ENCODE measurements around the gene RAB3GAP2. TPM values are rescaled to one million over a fixed set of nuclear protein-coding genes. Genes with fewer than 3 reads are reported as not detected.
"Not testable (repeated sequence)": the region's sequence is repeated elsewhere in the genome, so short reads cannot be mapped to it uniquely, and the experiment has no call there.

RAB3GAP2 gene
- total RNA-seq, 1 donor from 2014 or later, result 107 TPM

DNA sequence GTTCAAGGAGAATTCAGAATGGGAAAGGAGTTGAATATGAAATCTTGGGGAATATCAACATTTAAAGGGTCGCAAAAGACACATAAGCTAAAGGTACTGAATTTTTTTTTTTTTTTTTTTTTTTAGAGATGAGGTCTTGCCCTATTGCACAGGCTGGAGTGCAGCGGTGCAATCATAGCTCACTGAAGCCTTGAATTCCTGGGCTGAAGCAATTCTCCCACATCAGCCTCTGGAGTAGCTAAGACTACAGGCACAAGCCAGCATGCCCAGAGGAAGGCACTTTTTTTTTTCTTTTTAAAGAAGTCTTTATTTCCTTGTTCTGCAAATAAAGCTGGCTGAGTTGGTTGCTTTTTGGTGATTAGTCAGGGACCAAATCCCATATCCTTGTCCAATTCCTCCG lies 44.1 kb upstream of the RAB3GAP2 start:
- POLR2A ChIA-PET, result no interaction called here
- Mint-ChIP-seq H3K27me3 (peaks cover 2% of the 10 kb centered on the region), H3K9me3 (no peaks in the 10 kb centered on the region), H3K4me3 (no peak overlapping the region), H3K4me1 (no peaks in the 10 kb centered on the region), H3K36me3 (ENCODE audit: low read depth) (no peaks in the 10 kb centered on the region), H3K27ac (no peak overlapping the region)
- CTCF ChIA-PET, result no interaction called here
- TF ChIP-seq CTCF (IDR thresholded peaks at IDR 0.05), result no peak
- DNase-seq, result no peak
- ATAC-seq (ENCODE audit: low read depth), result no peak
- intact Hi-C loops (cut with micrococcal nuclease), result no loop called here

- ChIA-PET POLR2A (no interaction called here), CTCF (interaction anchor here (0.9 kb wide), 1 partner anchor 9 kb away, joined by 3 read pairs; no protein-coding TSS in a partner anchor)
- H3K27ac Mint-ChIP-seq, result no peak overlapping the region
- DNase-seq, result no peak
- intact Hi-C loops (cut with micrococcal nuclease), result no loop called here
- peaks cover 2% of the 10 kb centered on the region for H3K27me3 Mint-ChIP-seq
- TF ChIP-seq CTCF (IDR thresholded peaks at IDR 0.05), result no peak
- H3K4me3 Mint-ChIP-seq, result no peak overlapping the region
- no peaks in the 10 kb centered on the region for H3K9me3 Mint-ChIP-seq
- H3K4me1 Mint-ChIP-seq, result no peaks in the 10 kb centered on the region
- no peak for ATAC-seq (ENCODE audit: low read depth)
- no peaks in the 10 kb centered on the region for H3K36me3 Mint-ChIP-seq (ENCODE audit: low read depth)
Observed at GRCh38 chr1:220315070-220315839, 43.0 kb upstream of the RAB3GAP2 start.

- no peaks in the 10 kb centered on the region for H3K36me3 Mint-ChIP-seq (ENCODE audit: low read depth)
- TF ChIP-seq CTCF (IDR thresholded peaks at IDR 0.05), result no peak
- intact Hi-C loops (cut with micrococcal nuclease), result no loop called here
- H3K9me3 Mint-ChIP-seq, result no peaks in the 10 kb centered on the region
- H3K4me1 Mint-ChIP-seq, result no peaks in the 10 kb centered on the region
- H3K4me3 Mint-ChIP-seq, result no peak overlapping the region
- DNase-seq (no peak), ATAC-seq (ENCODE audit: low read depth) (no peak)
- no peak overlapping the region for H3K27ac Mint-ChIP-seq
- POLR2A ChIA-PET, result no interaction called here
- H3K27me3 Mint-ChIP-seq, result peaks cover 2% of the 10 kb centered on the region
- CTCF ChIA-PET, result no interaction called here
Observed at GRCh38 chr1:220313576-220313975, 41.3 kb upstream of the RAB3GAP2 start.

- H3K4me3 Mint-ChIP-seq; H3K27me3 Mint-ChIP-seq; ATAC-seq (ENCODE audit: low read depth); H3K36me3 Mint-ChIP-seq (ENCODE audit: low read depth); intact Hi-C loops (cut with micrococcal nuclease); H3K27ac Mint-ChIP-seq; H3K4me1 Mint-ChIP-seq; H3K9me3 Mint-ChIP-seq; POLR2A ChIA-PET; CTCF ChIA-PET; DNase-seq: not testable (repeated sequence)
Observed at GRCh38 chr1:220310147-220310546, 37.9 kb upstream of the RAB3GAP2 start.

GRCh38 chr1:220307607-220308006 lies 35.4 kb upstream of the RAB3GAP2 start:
- Mint-ChIP-seq H3K27ac (no peak overlapping the region), H3K4me3 (no peak overlapping the region), H3K27me3 (peaks cover 8% of the 10 kb centered on the region), H3K4me1 (no peaks in the 10 kb centered on the region), H3K36me3 (ENCODE audit: low read depth) (no peaks in the 10 kb centered on the region), H3K9me3 (no peaks in the 10 kb centered on the region)
- ATAC-seq (ENCODE audit: low read depth) (no peak), DNase-seq (no peak)
- ChIA-PET CTCF (interaction anchor here (1.0 kb wide), 1 partner anchor 12 kb away, joined by 3 read pairs; no protein-coding TSS in a partner anchor), POLR2A (no interaction called here)
- no peak for TF ChIP-seq CTCF (IDR thresholded peaks at IDR 0.05)
- intact Hi-C loops (cut with micrococcal nuclease), result no loop called here

DNA sequence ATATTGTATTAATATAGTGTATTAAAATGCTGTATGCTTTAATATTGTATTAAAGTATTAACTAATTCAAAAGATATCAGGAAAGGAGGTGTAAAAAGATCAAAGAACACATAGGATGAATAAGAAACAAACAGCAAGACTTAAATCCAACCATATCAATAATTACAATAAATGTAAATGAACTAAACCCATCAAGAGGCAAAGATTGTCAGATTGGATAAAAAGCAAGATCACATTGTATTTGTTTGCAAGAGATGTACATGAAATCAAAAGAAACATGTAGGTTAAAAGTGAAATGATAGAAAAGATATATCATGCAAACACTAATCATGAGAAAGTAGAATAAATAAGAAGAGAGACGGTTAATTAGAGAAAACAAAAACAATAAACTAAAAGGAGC lies 34.1 kb upstream of the RAB3GAP2 start:
- ChIA-PET CTCF (no interaction called here), POLR2A (no interaction called here)
- DNase-seq (no peak), ATAC-seq (ENCODE audit: low read depth) (no peak)
- H3K4me1 Mint-ChIP-seq, result no peaks in the 10 kb centered on the region
- H3K27ac Mint-ChIP-seq, result no peak overlapping the region
- intact Hi-C loops (cut with micrococcal nuclease), result no loop called here
- TF ChIP-seq CTCF (IDR thresholded peaks at IDR 0.05), result no peak
- H3K4me3 Mint-ChIP-seq, result no peak overlapping the region
- H3K9me3 Mint-ChIP-seq, result no peaks in the 10 kb centered on the region
- H3K36me3 Mint-ChIP-seq (ENCODE audit: low read depth), result no peaks in the 10 kb centered on the region
- H3K27me3 Mint-ChIP-seq, result peaks cover 8% of the 10 kb centered on the region

Measured in activated B cell treated with CpG ODN at 0.5 μM for 24 hours (primary cell).